SK-N-SH treated with all-trans-retinoic acid at 6 μM for 48 hours (cell line): ENCODE results near the gene NCAPG2.

Source experiments
- PPARA ChIP-seq: fragments of 250-450 bp; sonication (Bioruptor Pico); IDR thresholded peaks from 2 replicates; pipeline ENCODE4 v1.5.0; 2020; ENCODE audit warnings: mild to moderate bottlenecking, borderline replicate concordance
- ZFP3 ChIP-seq: fragments of 250-450 bp; sonication (Bioruptor Pico); IDR thresholded peaks from 2 replicates; pipeline ENCODE4 v1.5.0; 2020; ENCODE audit warnings: mild to moderate bottlenecking, moderate library complexity

DNA sequence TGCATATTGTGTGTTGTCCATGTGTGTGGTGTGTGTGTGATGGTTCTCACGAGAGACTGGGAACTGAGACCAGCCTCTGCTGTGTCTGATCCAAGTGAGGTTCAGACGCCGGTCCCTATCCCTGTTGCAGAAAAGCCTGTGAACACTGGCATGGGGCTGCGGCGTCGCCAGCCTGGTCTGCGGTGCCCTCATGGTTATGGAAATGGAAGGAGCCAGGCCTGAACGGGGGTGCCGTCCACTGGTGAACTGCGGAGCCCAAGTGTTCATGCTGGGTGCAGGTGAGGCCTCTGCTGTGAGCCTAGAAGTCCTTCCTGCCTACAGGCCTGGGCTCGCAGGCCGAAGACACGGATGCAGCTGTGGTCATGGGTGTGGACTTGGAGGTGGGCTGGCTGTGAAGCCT lies 18.7 kb upstream of the NCAPG2 start:
- TF ChIP-seq ZFP3 (CRISPR knock-in tag) = no peak
- no peak for TF ChIP-seq PPARA
